ENCODE results near the gene COL1A2. TPM values are rescaled to one million over a fixed set of nuclear protein-coding genes. Genes with fewer than 3 reads are reported as not detected.

COL1A2 gene
- total RNA-seq, 1 donor from 2014 or later, result 28.0 TPM

GRCh38 chr7:94366832-94367231 is 27.9 kb upstream of the COL1A2 start:
- Histone ChIP-seq H4K20me1 (ENCODE audit: low read depth) (no peaks in the 10 kb centered on the region), H3K79me2 (ENCODE audit: low read depth) (no peaks in the 10 kb centered on the region), H2AFZ (replicated peaks) (no peak overlapping the region), H3K4me2 (no peak overlapping the region), H3K27me3 (no peaks in the 10 kb centered on the region), H3K36me3 (no peaks in the 10 kb centered on the region), H3K27ac (no peak overlapping the region), H3K9me3 (ENCODE audit: low read depth) (no peaks in the 10 kb centered on the region), H3F3A (ENCODE audit: low read depth) (no peaks in the 10 kb centered on the region), H3K4me3 (no peak overlapping the region), H3K4me1 (peaks cover 10% of the 10 kb centered on the region), H3K9ac (no peak overlapping the region)
- Mint-ChIP-seq H3K36me3 (no peaks in the 10 kb centered on the region), H3K4me3 (no peak overlapping the region), H3K27me3 (ENCODE audit: insufficient read depth, low read depth) (peaks cover 3% of the 10 kb centered on the region), H3K9me3 (peaks cover 21% of the 10 kb centered on the region), H3K4me1 (peaks cover 11% of the 10 kb centered on the region), H3K27ac (peak overlapping the region; percentile 7)
- no peak for DNase-seq (ENCODE audit: low spot score)
- TF ChIP-seq EZH2phosphoT487 (IDR thresholded peaks at IDR 0.05) (no peak), EZH2 (IDR thresholded peaks at IDR 0.05) (no peak)

- peaks cover 11% of the 10 kb centered on the region for H3K4me1 Mint-ChIP-seq
- no peaks in the 10 kb centered on the region for H3K36me3 Mint-ChIP-seq
- Histone ChIP-seq H3F3A (ENCODE audit: low read depth) (no peaks in the 10 kb centered on the region), H2AFZ (replicated peaks) (peak overlapping the region; percentile 0), H3K9me3 (ENCODE audit: low read depth) (no peaks in the 10 kb centered on the region), H3K9ac (no peak overlapping the region), H3K79me2 (ENCODE audit: low read depth) (no peaks in the 10 kb centered on the region), H3K4me2 (no peak overlapping the region), H3K36me3 (no peaks in the 10 kb centered on the region), H3K27me3 (no peaks in the 10 kb centered on the region), H3K27ac (no peak overlapping the region), H4K20me1 (ENCODE audit: low read depth) (no peaks in the 10 kb centered on the region), H3K4me3 (no peak overlapping the region), H3K4me1 (peaks cover 10% of the 10 kb centered on the region)
- peaks cover 20% of the 10 kb centered on the region for H3K9me3 Mint-ChIP-seq
- H3K27ac Mint-ChIP-seq, result no peak overlapping the region
- TF ChIP-seq EZH2phosphoT487 (IDR thresholded peaks at IDR 0.05), result no peak
- H3K27me3 Mint-ChIP-seq (ENCODE audit: insufficient read depth, low read depth), result peaks cover 3% of the 10 kb centered on the region
- H3K4me3 Mint-ChIP-seq, result no peak overlapping the region
- no peak for DNase-seq (ENCODE audit: low spot score)
Measured at GRCh38 chr7:94367949-94368348, 26.7 kb upstream of the COL1A2 start.

GRCh38 chr7:94368371-94368791 is 26.3 kb upstream of the COL1A2 start:
- Mint-ChIP-seq H3K27me3 (ENCODE audit: insufficient read depth, low read depth) (peaks cover 3% of the 10 kb centered on the region), H3K4me1 (peaks cover 11% of the 10 kb centered on the region), H3K27ac (no peak overlapping the region), H3K36me3 (no peaks in the 10 kb centered on the region), H3K4me3 (no peak overlapping the region), H3K9me3 (peaks cover 19% of the 10 kb centered on the region)
- peaks cover 10% of the 10 kb centered on the region for H3K4me1 ChIP-seq
- H2AFZ ChIP-seq (replicated peaks), result peak overlapping the region; percentile 0
- no peak overlapping the region for H3K4me3 ChIP-seq
- H3K4me2 ChIP-seq, result no peak overlapping the region
- no peak overlapping the region for H3K9ac ChIP-seq
- H3K9me3 ChIP-seq (ENCODE audit: low read depth), result no peaks in the 10 kb centered on the region
- H3F3A ChIP-seq (ENCODE audit: low read depth), result no peaks in the 10 kb centered on the region
- no peak for TF ChIP-seq EZH2phosphoT487 (IDR thresholded peaks at IDR 0.05)
- TF ChIP-seq EZH2 (IDR thresholded peaks at IDR 0.05), result no peak
- no peak for TF ChIP-seq CTCF (IDR thresholded peaks at IDR 0.05)
- no peaks in the 10 kb centered on the region for H4K20me1 ChIP-seq (ENCODE audit: low read depth)
- DNase-seq (ENCODE audit: low spot score), result peak; percentile 25
- H3K79me2 ChIP-seq (ENCODE audit: low read depth), result no peaks in the 10 kb centered on the region
- H3K36me3 ChIP-seq, result no peaks in the 10 kb centered on the region
- no peak overlapping the region for H3K27ac ChIP-seq
- no peaks in the 10 kb centered on the region for H3K27me3 ChIP-seq

GRCh38 chr7:94374231-94374630 is 20.5 kb upstream of the COL1A2 start:
- H3F3A ChIP-seq (ENCODE audit: low read depth), result peaks cover 10% of the 10 kb centered on the region
- TF ChIP-seq EZH2 (IDR thresholded peaks at IDR 0.05), result no peak
- TF ChIP-seq CTCF (IDR thresholded peaks at IDR 0.05), result no peak
- TF ChIP-seq EZH2phosphoT487 (IDR thresholded peaks at IDR 0.05), result no peak
- peaks cover 23% of the 10 kb centered on the region for H3K4me1 ChIP-seq
- H3K27me3 ChIP-seq, result no peaks in the 10 kb centered on the region
- Mint-ChIP-seq H3K27me3 (ENCODE audit: insufficient read depth, low read depth) (no peaks in the 10 kb centered on the region), H3K9me3 (peaks cover 13% of the 10 kb centered on the region), H3K4me1 (peaks cover 25% of the 10 kb centered on the region), H3K4me3 (no peak overlapping the region), H3K36me3 (no peaks in the 10 kb centered on the region), H3K27ac (peak overlapping the region; percentile 89)
- H3K9me3 ChIP-seq (ENCODE audit: low read depth), result no peaks in the 10 kb centered on the region
- peak; percentile 49 for DNase-seq (ENCODE audit: low spot score)
- no peak overlapping the region for H3K4me2 ChIP-seq
- H3K27ac ChIP-seq, result no peak overlapping the region
- H3K36me3 ChIP-seq, result no peaks in the 10 kb centered on the region
- H3K4me3 ChIP-seq, result no peak overlapping the region
- no peaks in the 10 kb centered on the region for H4K20me1 ChIP-seq (ENCODE audit: low read depth)
- H3K9ac ChIP-seq, result no peak overlapping the region
- no peaks in the 10 kb centered on the region for H3K79me2 ChIP-seq (ENCODE audit: low read depth)
- peak overlapping the region; percentile 85 for H2AFZ ChIP-seq (replicated peaks)
